Head of caudate nucleus (tissue), 42 donors: Measurements from ENCODE around the gene SARDH.

Source experiments
- DNase-seq, 42 donors: peaks; one replicate each; pipeline versions ENCODE4 v3.0.0 to v3.0.0-alpha.2; 2020 to 2021; ENCODE audit warnings: mixed read lengths in 7 of 42
- intact Hi-C: fragments of 100-400 bp; cut with DNase I; formaldehyde crosslinking; loops from one replicate; pipeline ENCODE4 v1.15.0; 2022

The SARDH gene

DNA sequence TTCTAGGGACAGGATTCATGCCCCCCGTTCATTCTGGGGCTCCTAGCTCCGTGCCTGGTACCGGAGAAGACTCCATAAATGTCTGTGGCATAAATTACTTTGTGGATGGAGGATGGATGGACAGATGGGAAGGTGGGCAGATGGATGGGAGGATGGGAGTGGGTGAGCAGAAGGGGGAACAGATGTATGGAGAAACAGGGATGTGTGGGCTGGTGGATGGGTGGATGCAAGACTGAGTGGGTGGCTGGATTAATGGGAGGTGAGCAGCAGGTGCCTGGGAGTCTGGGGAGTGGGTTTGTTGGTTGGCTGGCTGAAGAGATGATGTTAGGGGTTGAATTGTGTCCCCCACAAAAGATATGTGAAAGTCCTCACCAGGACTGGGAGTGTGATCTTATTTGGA is 43.5 kb downstream of the SARDH start:
- no peak for DNase-seq
- intact Hi-C loops: no loop called here

DNA sequence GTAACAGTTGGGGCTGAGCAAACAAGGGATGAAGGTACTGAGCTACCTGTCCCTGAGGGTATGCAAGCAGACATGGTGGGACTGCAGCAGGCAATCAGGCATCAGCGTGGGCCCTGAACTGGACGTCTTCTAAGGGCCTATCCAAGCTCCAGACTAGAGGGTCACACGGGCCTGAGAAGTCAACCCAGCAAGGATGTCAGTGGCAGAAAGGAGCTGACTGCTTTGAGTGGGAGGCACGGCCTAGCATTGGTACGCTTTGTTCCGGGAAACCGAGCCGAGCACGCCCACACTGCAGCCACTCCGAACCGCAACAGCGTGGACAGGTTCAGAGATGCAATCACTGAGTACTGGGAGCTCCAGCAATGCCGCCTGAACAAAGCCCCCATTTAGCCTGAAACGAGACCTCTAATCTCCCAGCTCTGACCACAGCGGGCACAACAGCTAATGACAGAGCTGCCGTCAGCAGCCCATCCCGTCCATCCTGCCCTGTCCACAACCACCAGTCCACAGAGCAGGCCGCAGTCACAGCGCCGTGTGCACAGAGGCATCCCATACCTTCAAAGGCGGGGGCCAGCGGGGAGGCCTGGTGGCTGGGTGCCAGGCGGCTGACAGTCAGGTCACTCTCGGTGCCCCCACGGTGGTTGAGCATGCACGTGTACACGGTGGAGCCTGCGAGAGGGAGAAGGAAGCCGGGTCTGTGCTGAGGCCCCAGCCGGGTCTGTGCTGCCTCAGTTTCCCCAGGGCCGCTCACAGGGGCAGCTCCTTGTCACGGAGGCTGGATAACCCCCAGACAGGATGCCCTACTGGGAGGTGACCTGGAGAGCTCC is 44.2 kb downstream of the SARDH start:
- DNase-seq: no peak
- intact Hi-C loops: no loop called here

DNA sequence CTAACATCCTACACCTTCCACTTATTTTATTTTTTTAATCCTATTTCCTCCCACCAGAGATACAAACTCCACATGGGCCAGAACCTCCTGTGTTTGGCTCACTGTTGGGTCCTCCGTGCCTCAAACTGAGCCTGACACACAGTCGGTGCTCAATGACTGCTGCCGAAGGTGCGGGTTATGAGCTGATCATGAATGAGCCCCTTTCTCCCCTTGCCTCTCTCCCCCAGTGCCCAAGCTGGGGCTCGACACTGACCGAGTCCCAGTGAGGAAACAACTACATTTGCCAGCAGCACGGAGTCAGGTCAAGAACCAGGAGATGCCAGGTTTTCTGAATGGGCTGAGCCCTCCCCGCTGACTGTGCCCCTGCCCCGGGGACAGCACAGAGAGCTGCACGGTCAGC is 45.0 kb downstream of the SARDH start:
- DNase-seq: peak in 1 of 42 donors; percentile 1
- intact Hi-C loops: no loop called here

DNA sequence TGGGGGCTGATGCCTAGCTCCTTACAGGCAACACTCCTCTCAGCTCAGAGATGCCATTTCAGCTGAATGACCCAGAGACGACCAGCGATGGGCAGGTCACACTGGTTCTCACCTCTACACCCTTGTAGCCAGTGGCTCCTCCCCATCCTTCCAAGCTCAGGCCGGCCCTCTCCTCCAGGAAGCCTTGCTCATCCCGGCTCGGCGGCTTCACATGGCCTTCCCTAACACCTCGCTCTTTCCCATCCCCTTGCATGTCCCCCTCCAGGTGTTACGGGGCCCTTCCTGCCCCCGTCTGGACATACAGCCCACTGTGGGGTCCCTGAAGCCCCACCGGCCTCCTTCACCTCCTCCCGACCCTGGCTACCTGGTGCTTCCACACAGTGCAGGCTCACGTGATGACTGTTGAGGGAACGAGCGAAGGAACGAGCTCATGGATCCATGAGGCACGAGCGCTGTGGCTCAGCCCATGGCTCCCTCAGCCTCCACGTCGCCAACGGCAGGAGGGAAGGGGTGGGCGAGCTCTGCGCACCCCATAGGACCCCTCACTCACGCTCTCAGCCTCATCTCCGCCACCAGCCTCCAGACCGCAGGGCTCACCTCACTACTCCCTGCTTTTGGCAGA is 45.7 kb downstream of the SARDH start:
- DNase-seq: peak in 1 of 42 donors; percentile 2
- intact Hi-C loops: no loop called here

DNA sequence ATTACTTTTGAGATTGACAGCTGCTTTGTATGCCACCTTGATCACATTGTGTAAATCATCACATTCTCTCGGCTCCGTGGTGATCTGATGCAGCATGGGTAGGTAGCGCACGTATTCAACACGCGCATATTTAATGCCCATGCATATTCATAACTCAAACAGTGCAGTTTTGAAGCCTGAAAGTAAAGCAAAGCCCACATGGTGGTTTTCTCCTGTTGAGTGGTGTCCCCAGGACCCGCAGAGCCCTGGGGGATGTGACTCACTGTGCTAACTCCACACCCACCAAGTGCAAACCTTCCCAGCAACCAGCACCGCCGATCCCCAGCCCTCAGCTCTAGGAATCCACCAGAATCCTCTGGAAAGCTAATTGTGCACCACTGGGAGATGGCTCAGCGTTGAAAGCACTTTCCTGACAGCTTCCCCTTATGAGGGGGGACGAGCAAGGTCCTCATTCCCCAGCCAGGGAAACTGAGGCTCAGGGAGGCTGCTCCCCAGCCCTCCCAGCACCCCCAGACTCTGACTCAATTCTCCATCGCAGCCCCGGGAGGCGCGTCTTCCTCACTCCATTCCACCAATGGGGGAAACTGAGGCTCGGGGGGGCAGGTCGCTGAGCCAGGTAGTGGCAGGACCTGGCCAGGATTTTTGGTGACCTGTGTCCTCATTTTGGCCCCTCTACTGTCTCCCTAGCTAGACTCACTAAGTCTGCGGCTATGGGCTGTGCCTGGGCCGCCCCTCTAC is 46.4 kb downstream of the SARDH start:
- peak in 4 of 42 donors; percentile 13 to 41 (median 21) for DNase-seq
- intact Hi-C loops: no loop called here

DNA sequence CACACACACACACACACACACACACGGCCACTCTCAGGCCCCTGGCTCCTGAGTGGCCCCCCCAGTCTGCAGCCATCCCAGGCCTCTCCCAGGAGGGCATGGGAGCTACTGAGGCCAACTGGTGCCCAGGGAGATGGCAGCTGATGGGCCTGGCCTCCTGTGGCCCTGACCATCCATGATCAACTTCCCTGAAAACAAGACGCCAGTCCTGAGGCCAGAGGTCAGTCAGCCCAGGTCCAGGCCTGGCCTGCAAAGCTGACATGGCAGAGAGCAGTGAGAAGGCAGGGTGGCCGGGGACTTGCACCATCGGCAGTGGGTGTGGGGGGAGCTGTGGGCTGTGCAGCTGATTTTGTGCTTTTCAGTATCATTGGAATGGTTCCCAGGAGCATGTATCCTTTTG is 47.0 kb downstream of the SARDH start:
- DNase-seq: peak in 1 of 42 donors; percentile 6
- intact Hi-C loops: no loop called here

DNA sequence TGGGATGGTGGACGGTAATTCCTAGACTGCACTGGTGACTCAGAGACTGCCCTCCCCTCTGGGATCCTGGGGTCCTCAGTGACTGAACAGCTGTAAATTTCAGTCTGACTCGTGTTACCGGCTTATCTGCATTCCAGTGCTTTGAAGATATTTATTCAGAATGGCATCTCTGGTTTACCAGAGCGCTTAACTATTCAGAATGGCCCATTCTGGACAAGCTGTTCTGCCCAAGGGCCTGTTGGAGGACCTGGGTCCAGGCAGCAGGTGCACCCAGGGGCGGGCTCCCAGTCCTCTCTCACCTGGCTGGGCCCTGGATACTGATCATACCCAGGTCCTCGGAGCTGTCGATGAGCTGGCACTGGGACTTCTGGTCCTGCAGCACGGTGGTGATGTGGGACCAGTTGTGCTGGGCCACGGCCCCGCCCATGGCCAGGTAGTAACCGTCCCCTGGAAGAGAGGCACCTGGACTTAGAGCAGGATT is 48.0 kb downstream of the SARDH start:
- DNase-seq: peak in 1 of 42 donors; percentile 3
- intact Hi-C loops: no loop called here

DNA sequence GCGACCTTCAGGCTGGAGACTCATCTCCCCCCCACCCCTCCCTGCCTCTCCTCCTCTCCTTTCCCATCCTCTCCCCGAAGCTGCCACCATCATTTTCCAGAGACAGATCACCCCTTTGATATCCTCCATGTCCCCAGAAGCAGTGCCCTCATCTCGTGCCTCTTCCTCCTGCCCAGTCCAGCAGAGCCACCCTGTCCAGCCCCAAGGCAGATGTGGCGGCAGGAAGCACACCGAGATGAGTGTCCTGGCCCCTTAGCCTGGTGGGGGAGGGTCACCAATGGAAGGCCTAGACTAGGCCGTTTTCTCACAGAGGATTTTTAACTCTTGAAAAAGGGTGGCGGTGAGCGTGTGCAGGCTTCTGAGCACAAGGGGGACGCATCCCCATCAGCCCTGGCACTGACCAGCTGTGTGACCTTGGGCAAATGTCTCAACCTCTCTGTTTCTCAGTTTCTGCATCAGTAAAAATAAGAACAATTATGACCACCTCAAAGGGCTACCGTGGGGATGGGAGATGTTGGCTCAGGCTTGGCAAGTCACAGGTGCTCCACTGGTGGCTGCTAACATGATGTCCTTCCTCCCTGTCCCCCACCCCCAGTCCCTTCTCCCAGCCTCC is 48.9 kb downstream of the SARDH start:
- DNase-seq: peak in 1 of 42 donors; percentile 1
- intact Hi-C loops: no loop called here

DNA sequence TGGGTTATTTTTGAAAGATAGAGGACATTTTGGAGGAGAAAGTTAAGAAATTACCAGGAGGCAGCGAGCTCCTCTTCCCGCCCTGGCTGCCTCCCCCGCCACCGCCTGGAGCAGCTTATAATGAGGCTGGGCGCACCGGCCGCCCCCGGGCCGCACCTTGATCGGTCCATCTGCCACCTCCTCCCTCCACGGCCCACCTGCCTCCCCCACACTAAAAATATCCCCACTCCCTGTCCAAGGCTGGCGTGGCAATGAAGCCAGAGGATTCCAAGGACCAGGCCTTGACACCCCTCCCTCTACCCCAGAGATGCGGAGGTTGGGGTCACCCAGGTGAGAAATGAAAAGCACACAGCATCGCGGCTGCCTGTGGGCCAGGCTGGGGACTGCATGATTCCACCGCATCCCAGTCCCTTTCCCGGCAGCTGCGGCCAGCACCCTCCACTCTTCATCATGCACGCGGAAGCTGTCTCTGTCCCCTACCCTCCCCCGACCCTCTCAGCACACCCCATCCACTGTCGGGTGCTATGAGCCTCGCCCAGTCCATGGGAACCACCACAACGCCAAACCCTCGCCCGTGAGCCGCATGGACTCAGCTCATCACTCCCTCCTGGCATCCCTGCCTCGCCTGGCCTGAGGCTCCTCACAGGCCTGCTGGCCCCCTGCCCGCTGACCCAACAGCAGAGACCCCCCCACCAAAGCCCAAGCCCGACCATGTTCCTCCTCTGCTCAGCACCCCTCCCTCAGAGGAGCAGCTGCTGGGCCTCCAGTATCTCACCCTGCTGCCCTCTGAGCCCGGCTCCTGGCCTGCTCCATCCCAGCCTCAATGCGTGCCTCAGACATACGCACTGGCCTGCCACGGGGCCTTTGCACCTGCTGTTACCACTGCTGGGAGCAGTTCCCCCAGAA is 50.0 kb downstream of the SARDH start:
- intact Hi-C loops: no loop called here
- peak in 1 of 42 donors; percentile 1 for DNase-seq

DNA sequence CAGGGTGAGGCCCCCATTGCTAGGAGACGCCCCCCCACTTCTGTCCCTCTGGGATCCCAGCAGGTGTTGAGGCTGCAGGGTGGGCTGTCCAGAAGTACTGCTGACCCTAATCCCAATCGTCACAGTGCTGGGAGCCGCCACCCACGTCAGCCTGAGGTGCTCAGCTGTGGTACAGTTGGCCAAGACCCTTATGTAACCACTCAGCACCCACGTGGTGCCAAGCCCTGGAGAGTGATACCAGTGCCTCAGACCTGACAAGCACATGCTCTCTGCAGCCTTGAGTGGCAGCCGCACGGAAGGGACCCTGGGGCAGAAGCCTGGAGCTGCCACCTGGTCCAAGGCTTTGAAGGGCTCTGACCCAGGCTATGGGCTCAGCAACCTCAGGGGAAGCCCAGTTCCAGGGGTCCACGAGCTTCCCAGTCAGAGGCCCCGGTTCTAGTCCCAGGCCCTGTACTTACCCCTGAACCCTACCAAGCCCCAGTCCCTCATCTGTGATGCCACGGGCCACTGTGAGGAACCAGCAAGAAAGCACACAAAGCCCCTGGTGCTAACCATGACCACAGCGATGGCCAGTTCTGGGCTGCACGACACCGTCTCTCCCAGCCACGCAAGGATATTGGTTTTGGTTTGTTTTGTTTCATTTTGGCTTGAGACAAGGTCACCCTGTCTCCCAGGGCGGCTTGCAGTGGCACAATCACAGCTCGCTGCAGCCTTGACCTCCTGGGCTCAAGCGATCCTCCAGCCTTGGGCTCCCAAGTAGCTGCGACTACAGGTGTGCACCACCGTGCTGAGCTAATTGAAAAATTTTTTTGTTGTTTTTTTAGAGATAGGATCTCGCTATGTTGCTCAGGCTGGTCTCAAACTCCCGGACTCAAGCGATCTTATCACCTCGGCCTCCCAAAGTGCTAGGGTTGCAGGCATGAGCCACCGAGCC is 51.2 kb downstream of the SARDH start:
- peak in 10 of 42 donors; percentile 1 to 68 (median 36) for DNase-seq
- intact Hi-C loops: no loop called here

DNA sequence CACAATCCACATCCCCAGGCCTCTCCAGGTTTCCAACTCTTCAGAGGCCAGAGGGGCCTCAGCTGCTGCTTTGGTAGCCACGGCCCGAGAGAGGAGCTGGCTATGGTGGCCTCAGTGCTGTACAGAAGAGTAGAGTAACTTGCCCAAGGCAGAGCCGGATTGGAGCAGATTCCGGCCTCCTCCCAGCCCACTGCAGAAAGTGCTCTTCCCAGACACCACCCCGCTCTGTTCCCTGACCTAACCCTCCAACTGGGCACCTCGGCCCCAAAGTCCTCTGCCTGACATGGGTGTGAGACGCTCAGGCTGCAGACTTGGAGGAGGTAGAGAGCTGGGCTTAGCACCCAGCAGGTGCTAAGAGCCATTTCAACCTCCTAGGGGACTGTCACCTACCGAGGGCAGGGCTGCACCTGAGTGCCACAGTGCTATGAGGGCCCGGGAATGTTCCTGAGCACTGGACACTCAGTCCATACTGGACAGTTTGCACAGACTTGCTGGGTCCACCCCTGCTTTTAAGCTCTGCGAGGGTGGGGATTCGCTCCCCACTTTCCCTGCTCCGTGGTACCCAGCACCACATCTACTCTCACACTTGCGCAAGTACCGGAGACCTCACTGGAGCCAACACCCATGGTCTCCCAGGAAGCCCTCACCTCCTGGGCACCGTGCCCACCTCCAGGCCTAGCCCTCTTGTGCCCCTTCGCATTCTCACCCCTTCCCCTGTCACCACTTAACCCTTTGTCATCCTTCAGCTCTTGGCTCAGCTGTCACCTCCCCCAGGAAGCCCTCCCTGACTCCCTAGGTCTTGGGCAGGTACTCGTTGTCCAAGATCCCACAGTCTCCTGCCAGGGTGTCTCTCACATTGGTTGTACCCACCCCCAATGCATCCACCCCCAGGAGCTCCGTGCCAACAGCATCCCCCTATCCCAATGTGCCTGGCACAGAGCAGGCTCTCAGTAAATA is 52.2 kb downstream of the SARDH start:
- no peak for DNase-seq
- intact Hi-C loops: no loop called here

DNA sequence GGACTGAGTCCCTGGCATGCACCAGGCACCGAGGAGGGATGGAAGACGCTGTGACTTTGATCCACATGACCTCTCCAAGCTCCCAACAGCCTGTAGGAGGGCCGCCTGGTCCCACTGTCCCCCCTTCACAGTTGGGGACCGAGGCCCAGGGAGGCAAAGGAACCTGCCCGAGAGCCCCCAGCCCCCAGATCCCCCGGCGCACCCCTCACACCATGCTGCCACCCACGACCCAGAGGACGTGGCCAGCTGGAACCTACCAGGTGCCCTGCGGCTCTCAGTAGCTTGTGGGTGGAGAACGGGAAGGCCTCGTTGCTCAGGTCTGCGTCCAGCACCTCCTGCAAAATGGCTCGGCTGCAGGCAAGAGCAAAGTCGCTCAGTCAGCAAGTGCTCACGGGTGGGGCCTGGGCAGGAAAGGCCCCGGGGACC is 53.2 kb downstream of the SARDH start:
- intact Hi-C loops: no loop called here

DNA sequence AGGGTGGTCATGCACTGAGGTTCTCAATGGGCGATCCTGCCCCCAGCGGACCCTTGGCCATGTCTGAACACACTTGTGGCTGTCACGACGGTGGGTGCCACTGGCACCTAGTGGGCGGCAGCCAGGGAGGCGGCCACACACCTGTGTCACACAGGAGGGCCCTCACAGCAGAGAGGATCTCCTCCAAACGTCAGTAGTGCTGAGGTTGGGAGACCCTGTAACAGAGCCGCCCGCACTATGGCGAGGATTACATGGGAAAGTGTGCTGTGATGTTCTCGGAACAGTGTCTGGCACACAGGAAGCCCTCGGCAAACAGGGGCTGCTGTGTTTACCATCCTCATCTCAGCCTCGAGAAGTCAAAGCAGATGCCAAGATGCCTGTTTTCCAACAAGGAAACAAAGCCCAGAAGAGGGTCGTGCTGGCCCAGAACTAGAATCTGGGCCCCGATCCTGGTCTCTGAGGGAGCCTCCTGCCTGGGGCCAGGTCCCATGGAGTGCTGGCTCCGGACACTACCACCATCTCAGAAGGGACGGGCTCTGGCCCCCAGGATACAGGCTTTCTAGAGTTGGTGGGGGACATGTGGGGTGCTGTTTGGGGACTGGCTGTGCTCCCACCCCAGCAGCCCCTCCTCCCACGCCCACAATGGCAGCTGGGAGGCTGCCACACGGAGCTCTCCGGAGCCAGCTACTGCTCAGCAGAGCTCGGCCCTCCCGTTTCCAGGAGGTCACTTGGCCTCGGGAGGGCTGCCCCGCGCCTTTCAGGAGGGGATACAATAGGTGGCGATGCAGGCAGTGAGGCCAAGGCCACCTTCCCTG is 53.8 kb downstream of the SARDH start:
- intact Hi-C loops: no loop called here
- peak in 33 of 42 donors; percentile 11 to 74 (median 52) for DNase-seq

More for the DNA sequence above, 53.2 kb downstream of the SARDH start:
- DNase-seq: no peak

DNA sequence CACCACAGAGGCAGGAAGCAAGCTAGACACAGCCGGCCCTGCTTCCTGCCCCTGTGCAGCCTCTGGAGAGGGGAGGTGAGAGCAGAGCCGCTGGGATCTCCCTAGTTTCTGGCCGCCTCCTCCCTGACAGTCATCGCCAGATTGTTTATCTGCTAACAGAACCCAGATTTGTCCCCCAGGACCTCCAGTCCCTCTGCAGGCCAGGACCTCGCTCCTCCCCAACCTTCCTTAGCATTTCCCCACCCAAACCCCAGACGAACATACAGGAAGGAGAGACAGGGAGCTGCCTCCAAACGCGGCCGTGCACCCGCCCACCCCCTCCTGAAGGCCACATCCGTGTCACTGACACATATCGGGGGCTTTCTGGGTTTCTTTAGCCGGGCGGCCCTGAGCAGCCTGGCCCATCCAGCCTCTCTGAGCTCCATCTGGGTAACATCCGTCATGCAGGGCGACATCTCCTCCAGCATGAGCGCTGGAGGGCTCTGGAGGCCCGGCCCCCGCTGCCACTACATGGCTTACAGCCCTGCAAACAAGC is 54.5 kb downstream of the SARDH start:
- no peak for DNase-seq
- intact Hi-C loops: no loop called here
